Karpas-422 (cell line): ENCODE data around the gene MORN3. TPM values are rescaled to one million over a fixed set of nuclear protein-coding genes. Genes with fewer than 3 reads are reported as not detected.
"Not testable (repeated sequence)": the region's sequence is repeated elsewhere in the genome, so short reads cannot be mapped to it uniquely, and the experiment has no call there.

Experiments used
- DNase-seq: peaks from one replicate; pipeline ENCODE4 v3.0.0-alpha.2; 2015
- H2AFZ ChIP-seq: fragments of 200-600 bp; sonication (generic); 2 replicates; pipeline ENCODE4 v1.6.1; 2014; ENCODE audit warnings: antibody characterized with exemption, low read length, mixed read lengths
- H3K27ac ChIP-seq: fragments of 200-600 bp; sonication (generic); 2 replicates; pipeline ENCODE4 v1.5.1; 2014; ENCODE audit warnings: mild to moderate bottlenecking, low read length, moderate library complexity
- H3K27me3 ChIP-seq: fragments of 200-600 bp; sonication (generic); 2 replicates; pipeline ENCODE4 v1.6.1; 2014; ENCODE audit warnings: low read length, mixed read lengths
- H3K36me3 ChIP-seq: fragments of 200-600 bp; sonication (generic); 2 replicates; pipeline ENCODE4 v1.6.1; 2014; ENCODE audit warnings: low read length, mixed read lengths; ENCODE audit not compliant: insufficient read depth
- H3K4me1 ChIP-seq: fragments of 200-600 bp; sonication (generic); 2 replicates; pipeline ENCODE4 v1.6.1; 2014; ENCODE audit warnings: mild to moderate bottlenecking, low read length, mixed read lengths
- H3K4me2 ChIP-seq: fragments of 200-600 bp; sonication (generic); 2 replicates; pipeline ENCODE4 v1.6.1; 2014; ENCODE audit warnings: low read length, low read depth, mild to moderate bottlenecking; ENCODE audit not compliant: poor library complexity, severe bottlenecking
- H3K4me3 ChIP-seq: fragments of 200-600 bp; sonication (generic); 2 replicates; pipeline ENCODE4 v1.5.1; 2014; ENCODE audit warnings: mild to moderate bottlenecking, antibody characterized with exemption, low read length, mixed read lengths
- H3K79me2 ChIP-seq: fragments of 200-600 bp; sonication (generic); 2 replicates; pipeline ENCODE4 v1.6.1; 2014; ENCODE audit warnings: mild to moderate bottlenecking, low read length, mixed read lengths
- H3K9ac ChIP-seq: fragments of 200-600 bp; sonication (generic); 2 replicates; pipeline ENCODE4 v1.6.0; 2014; ENCODE audit warnings: low read length
- H3K9me2 ChIP-seq: fragments of 200-600 bp; sonication (generic), shearing (Covaris generic); replicated peaks from 2 replicates; pipeline ENCODE4 v1.6.0; 2014; ENCODE audit warnings: mild to moderate bottlenecking, low read length, moderate library complexity; ENCODE audit not compliant: insufficient read depth
- H3K9me3 ChIP-seq: fragments of 300-700, 200-600 bp; sonication (generic); 2 replicates; pipeline ENCODE4 v1.6.1; 2014; ENCODE audit warnings: low read length, mixed read lengths
- H4K20me1 ChIP-seq: fragments of 200-600 bp; sonication (generic); 2 replicates; pipeline ENCODE4 v1.6.1; 2014; ENCODE audit warnings: mild to moderate bottlenecking, antibody characterized with exemption, low read length, low read depth; ENCODE audit not compliant: insufficient read depth
- total RNA-seq: library from RNA; depleted of rRNA; stranded (reverse); fragments of >200 nt; shearing (Covaris generic); gene quantifications from 2 replicates; pipeline ENCODE4 v1.2.3, GENCODE V29; 2014; ENCODE audit warnings: low replicate concordance

Gene MORN3
- total RNA-seq, 1 experiment from 2014 or later, result 1.6 TPM

DNA sequence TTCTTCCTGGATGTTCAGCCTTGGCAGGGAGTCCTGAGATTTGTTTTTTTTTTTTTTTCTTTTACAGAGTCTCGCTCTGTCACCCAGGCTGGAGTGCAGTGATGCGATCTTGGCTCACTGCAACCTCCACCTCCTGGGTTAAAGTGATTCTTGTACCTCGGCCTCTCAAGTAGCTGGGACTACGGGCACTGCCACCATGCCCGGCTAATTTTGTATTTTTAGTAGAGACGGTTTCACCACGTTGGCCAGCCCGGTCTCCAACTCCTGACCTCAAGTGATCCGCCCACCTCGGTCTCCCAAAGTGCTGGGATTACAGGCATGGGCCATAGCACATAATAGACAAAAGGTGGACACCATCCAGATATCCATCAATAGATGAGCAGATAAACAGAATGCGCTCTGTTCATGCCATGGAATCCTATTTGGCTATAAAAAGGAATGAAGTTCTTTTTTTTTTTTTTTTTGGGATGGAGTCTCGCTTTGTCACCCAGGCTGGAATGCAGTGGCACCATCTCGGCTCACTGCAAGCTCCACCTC, 10.3 kb upstream of the MORN3 start:
- H3K9me2 ChIP-seq, result not testable (repeated sequence)

DNA sequence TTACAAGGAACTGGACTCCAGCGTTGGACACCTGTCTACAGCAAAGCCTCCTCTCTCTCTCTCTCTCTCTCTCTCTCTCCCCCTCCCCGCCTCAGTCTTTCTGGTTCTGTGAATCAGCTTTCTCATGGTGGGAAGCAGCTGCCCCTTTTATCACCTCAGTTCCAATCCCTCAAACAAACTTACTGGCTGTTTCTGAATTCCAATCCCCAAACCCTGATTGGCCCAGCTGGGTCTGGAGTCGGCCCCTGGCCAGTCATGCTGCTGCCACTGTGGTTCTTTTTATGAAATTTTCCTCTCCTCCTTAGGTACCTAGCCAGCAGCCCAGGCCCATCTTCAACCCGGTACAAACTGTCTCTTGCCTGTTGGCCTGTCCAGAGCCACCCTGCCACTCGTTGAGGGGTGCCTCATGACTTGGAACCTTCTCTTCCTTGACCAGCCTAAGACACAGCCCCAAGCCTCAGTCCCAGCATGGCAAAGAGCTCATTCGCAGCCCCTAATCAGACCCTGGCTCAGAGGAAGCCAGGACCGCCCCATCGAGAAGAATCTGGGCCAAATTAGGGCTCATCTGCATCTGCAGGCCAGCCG, 9.4 kb upstream of the MORN3 start:
- no peaks in the 10 kb centered on the region for H3K79me2 ChIP-seq

More for the DNA sequence above, 10.3 kb upstream of the MORN3 start:
- not testable (repeated sequence) for H2AFZ ChIP-seq, DNase-seq, H3K27me3 ChIP-seq, H3K9ac ChIP-seq, H4K20me1 ChIP-seq, H3K36me3 ChIP-seq, H3K9me3 ChIP-seq, H3K4me1 ChIP-seq, H3K4me3 ChIP-seq, H3K4me2 ChIP-seq, H3K27ac ChIP-seq, H3K79me2 ChIP-seq

DNA sequence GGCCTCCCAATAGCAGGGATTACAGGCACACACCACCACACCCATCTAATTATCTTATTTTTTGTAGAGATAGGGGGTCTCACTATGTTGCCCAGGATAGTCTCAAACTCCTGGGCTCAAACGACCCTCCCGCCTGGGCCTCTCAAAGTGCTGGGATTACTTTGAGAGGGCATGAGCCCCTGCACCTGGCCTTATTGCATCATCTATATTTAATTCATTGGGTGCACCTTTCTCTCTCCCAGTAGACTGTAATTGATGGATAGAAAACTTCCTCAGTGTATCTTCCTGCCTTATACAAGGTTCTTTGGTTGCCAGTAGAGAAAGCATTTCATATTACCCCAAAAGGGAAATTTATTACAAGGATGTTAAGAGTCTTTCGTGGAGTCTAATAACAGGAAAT, 8.9 kb upstream of the MORN3 start:
- H3K9me3 ChIP-seq, result no peaks in the 10 kb centered on the region
- no peaks in the 10 kb centered on the region for H3K36me3 ChIP-seq
- no peak overlapping the region for H3K9ac ChIP-seq
- no peaks in the 10 kb centered on the region for H3K9me2 ChIP-seq
- H3K4me2 ChIP-seq, result no peak overlapping the region
- no peak overlapping the region for H3K27ac ChIP-seq
- no peaks in the 10 kb centered on the region for H3K27me3 ChIP-seq
- no peaks in the 10 kb centered on the region for H3K79me2 ChIP-seq
- H2AFZ ChIP-seq, result no peak overlapping the region
- H3K4me1 ChIP-seq, result peaks cover under 1% of the 10 kb centered on the region; the same call in 1 of the 2 replicates
- H4K20me1 ChIP-seq, result no peaks in the 10 kb centered on the region
- DNase-seq, result no peak
- no peak overlapping the region for H3K4me3 ChIP-seq

More for the DNA sequence above, 9.4 kb upstream of the MORN3 start:
- H3K9me2 ChIP-seq, result no peaks in the 10 kb centered on the region
- no peak for DNase-seq
- no peak overlapping the region for H2AFZ ChIP-seq
- no peaks in the 10 kb centered on the region for H3K27me3 ChIP-seq
- H3K4me2 ChIP-seq, result no peak overlapping the region
- no peak overlapping the region for H3K9ac ChIP-seq
- no peak overlapping the region for H3K27ac ChIP-seq
- H4K20me1 ChIP-seq, result no peaks in the 10 kb centered on the region
- H3K36me3 ChIP-seq, result no peaks in the 10 kb centered on the region
- no peaks in the 10 kb centered on the region for H3K4me1 ChIP-seq
- H3K9me3 ChIP-seq, result no peaks in the 10 kb centered on the region
- no peak overlapping the region for H3K4me3 ChIP-seq

DNA sequence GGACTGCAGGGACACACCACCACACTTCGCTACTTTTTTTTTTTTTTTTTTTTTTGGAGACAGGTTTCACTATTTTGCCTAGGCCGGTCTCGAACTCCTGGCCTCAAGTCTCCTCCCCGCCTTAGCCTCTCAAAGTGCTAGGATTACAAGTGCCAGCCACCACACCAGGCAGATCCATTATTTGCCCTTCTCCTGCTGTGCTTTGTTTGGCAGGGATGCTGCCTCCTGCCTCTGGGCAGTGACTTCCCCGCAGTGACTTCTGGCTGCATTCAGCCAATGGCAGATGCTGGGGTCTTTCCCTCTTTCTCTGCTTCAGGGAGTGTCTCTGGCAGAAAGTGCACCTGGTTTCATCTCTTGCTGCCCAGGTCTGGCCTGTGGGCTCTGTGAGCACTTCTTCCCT, 6.7 kb upstream of the MORN3 start:
- no peaks in the 10 kb centered on the region for H3K27me3 ChIP-seq
- H3K9me3 ChIP-seq, result no peaks in the 10 kb centered on the region
- no peak for DNase-seq
- no peak overlapping the region for H2AFZ ChIP-seq
- H3K4me3 ChIP-seq, result no peak overlapping the region
- H3K4me1 ChIP-seq, result peaks cover 19% of the 10 kb centered on the region
- no peak overlapping the region for H3K4me2 ChIP-seq
- H3K79me2 ChIP-seq, result no peaks in the 10 kb centered on the region
- H3K27ac ChIP-seq, result no peak overlapping the region
- H4K20me1 ChIP-seq, result no peaks in the 10 kb centered on the region
- no peaks in the 10 kb centered on the region for H3K36me3 ChIP-seq
- H3K9me2 ChIP-seq, result no peaks in the 10 kb centered on the region
- H3K9ac ChIP-seq, result no peak overlapping the region

DNA sequence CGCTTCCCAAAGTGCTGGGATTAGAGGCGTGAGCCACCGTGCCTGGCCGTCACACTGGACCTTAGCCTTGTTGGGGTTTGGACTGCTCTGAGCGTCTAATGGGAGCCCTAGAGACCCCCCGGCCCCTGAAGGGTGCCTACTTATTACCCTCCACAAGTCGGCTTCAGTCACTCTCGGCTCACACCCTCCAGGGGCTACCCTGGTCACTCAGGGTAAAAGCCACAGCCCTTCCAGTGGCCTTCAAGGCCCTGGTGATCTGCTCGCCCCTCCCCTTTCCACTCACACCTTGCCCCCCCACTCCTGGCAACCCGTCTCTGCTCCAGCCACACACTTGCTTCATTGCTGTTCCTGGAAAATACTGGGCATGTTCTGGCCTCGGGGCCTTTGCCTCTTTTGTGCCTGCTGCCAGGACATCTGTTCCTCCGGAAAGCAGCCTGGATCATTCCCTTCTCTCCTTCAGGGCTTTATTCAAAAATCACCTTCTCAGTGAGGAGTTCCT, 3.6 kb upstream of the MORN3 start:
- Histone ChIP-seq H3K9ac (peak overlapping the region; percentile 49), H3K9me2 (no peaks in the 10 kb centered on the region), H3K27ac (no peak overlapping the region), H3K4me2 (peak overlapping the region; percentile 80), H3K79me2 (no peaks in the 10 kb centered on the region), H2AFZ (peak overlapping the region; percentile 85), H4K20me1 (no peaks in the 10 kb centered on the region), H3K36me3 (no peaks in the 10 kb centered on the region), H3K4me3 (peak overlapping the region; percentile 65), H3K4me1 (peaks cover 19% of the 10 kb centered on the region), H3K9me3 (no peaks in the 10 kb centered on the region), H3K27me3 (no peaks in the 10 kb centered on the region)
- peak; percentile 46 for DNase-seq

DNA sequence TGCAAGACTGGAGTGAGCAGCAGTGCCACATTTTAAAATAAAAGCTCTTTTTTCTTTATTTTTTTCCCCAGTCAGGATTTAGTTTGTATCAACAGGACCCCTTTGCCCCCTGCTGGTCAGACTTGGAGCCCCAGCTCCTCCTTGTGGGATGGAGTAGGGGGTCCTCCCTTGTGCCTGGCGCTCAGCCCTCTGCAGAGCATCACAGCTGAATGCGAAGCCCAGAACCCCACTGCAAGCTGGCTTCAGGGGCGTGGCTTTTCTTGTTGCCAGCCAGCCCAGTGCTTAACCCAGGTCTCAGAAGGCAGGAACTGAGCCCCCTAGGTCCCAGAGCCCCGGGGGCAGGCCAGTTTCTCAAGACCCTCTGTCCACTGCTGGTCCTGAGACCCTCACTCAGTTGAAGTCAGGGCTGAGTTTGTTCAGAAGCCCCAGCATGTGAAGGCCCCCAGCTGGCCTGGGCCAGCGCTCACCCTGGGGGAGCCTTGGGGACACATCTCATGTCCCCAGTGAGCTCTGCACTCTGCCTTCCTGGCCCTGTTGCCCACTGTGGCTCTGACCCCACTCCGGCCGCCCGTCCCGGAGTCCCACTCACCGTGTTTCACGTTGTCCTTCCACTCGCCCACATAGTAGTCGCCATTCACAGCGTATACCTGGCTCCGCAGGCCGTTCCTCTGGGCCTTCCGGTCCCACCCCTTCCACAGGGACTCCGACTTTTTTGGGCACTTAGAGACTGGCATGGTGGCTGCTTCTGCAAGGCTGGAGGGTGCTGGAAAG, 519 bp downstream of the MORN3 start:
- DNase-seq, result peak; percentile 78
- H3K4me1 ChIP-seq, result peaks cover 25% of the 10 kb centered on the region
- no peak overlapping the region for H3K9ac ChIP-seq

DNA sequence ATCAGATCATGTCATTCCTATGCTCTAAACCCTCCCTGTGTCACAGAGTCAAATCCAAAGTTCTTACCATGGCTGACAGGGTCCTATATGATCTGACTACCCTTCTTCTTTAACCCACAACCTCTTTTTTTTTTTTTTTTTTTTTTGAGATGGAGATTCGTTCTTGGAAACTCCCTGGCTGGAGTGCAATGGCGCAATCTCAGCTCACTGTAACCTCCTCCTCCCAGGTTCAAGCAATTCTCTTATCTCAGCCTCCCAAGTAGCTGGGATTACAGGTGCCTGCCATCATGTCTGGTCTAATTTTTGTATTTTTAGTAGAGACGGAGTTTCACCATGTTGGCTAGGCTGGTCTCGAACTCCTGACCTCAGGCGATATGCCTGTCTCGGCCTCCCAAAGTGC, 2.6 kb downstream of the MORN3 start:
- not testable (repeated sequence) for H4K20me1 ChIP-seq, H3K27ac ChIP-seq, H3K4me3 ChIP-seq, H2AFZ ChIP-seq, H3K4me2 ChIP-seq, H3K9me2 ChIP-seq, H3K9me3 ChIP-seq, H3K36me3 ChIP-seq, H3K27me3 ChIP-seq, DNase-seq, H3K9ac ChIP-seq
- Histone ChIP-seq H3K79me2 (peaks cover 13% of the 10 kb centered on the region), H3K4me1 (peaks cover 16% of the 10 kb centered on the region)

More for the DNA sequence above, 519 bp downstream of the MORN3 start:
- no peaks in the 10 kb centered on the region for H3K36me3 ChIP-seq
- no peak overlapping the region for H3K4me2 ChIP-seq
- no peaks in the 10 kb centered on the region for H4K20me1 ChIP-seq
- H3K9me3 ChIP-seq, result no peaks in the 10 kb centered on the region
- H3K79me2 ChIP-seq, result peaks cover 13% of the 10 kb centered on the region
- H3K9me2 ChIP-seq, result no peaks in the 10 kb centered on the region
- no peak overlapping the region for H2AFZ ChIP-seq
- H3K27ac ChIP-seq, result no peak overlapping the region
- H3K4me3 ChIP-seq, result no peak overlapping the region
- no peaks in the 10 kb centered on the region for H3K27me3 ChIP-seq

DNA sequence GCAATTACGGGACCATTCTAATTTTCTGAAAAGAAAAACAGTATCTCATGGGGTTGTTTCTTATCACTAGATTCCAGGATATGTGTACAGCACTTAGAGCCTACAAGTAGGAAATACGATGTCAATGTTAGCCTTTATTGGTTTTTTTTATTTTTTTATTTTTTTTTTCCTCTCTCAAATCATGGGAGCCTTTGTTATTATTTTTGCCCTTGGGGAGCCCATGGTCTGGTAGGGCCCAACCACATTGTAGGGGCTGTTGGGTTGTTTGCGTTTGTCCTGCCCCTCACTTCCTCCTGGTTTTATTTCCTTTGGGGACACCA, 5.9 kb downstream of the MORN3 start:
- H3K4me3 ChIP-seq, result no peak overlapping the region
- peaks cover 13% of the 10 kb centered on the region for H3K79me2 ChIP-seq
- no peaks in the 10 kb centered on the region for H3K9me2 ChIP-seq
- no peak overlapping the region; the same call in 1 of the 2 replicates for H3K9ac ChIP-seq
- no peaks in the 10 kb centered on the region for H3K27me3 ChIP-seq
- H3K36me3 ChIP-seq, result no peaks in the 10 kb centered on the region
- no peaks in the 10 kb centered on the region for H4K20me1 ChIP-seq
- no peak overlapping the region for H2AFZ ChIP-seq
- H3K9me3 ChIP-seq, result no peaks in the 10 kb centered on the region
- DNase-seq, result no peak
- peaks cover 11% of the 10 kb centered on the region for H3K4me1 ChIP-seq
- H3K4me2 ChIP-seq, result peak overlapping the region; percentile 86
- H3K27ac ChIP-seq, result peak overlapping the region; percentile 56
